ENCODE data around the gene PEAK1.

PEAK1 gene

DNA sequence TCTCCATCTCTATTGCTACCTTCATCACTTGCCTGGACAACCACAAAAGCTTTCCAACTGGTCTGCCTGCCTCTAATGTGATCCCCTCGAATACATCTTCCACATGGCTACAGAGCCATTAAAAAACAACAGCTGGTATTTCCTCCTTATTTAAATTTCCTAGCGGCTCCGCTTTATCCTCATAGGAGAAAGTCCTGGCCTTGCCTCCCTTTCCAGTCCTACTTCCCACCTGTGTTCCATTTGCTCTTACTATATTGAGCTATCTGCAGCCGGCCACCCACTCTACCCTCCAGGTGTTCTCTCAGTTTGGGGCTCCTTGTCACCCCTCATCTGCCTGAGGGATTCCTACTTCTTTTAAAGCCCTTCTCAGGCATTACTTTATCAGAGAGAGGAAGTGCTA is 299.3 kb downstream of the PEAK1 start:
- DNase-seq = peak; percentile 63

DNA sequence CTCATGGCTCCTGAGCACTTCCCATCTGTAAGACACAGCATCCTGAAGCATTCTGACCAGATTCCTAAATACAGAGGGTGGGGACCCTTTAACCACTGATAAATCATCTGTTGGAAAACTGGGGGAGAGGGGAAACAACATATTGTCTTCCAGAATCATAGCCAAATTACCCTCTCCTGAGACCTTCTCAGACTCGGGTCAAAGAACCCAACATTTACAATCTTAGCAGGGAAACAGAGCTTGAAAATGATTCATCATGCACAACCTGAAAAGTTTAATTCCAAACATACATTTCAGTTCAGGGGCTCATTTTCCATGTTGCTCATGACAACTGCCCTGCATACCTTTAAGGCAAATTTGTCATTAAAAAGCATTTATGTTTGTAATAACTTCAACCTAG is 300.5 kb downstream of the PEAK1 start:
- DNase-seq = no peak

DNA sequence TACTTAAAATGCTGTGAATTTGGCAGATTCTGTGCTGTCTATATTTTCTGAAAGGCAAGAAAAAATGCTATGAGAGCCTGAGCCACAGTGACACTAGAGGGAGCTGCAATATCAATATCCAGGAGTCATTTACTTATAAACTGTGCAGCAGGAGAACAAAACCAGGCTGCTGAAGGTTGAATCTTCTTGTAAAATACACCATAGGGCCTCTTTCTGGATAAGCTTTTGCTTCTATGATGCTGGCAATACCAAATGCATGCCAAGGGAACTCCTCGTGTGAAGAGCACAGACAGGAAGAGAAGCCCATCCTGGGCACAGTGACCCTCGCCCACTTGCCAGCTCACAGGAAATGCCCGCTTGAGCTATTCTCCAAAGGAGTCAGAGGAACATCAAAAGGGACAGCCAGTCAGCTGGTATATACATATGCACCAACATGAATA is 301.0 kb downstream of the PEAK1 start:
- DNase-seq = peak; percentile 86

DNA sequence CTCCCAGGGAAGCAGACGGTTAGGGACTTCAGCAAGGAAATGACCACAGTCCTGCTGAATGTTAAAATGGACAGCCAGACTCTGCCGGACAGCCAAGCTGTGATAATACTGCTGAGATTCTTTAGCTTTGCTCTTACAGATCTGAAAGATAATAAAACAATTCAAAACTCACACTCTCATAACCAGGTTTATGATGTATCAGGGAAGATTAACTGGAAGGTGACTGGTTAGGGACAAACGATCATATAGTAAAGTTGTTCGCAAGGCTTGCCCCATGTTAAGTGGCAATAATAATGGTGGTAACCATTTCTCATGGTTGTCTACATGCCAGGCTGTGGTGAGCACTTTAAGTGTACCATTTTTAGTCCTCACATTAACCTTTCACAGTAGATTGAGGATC is 304.7 kb downstream of the PEAK1 start:
- DNase-seq = no peak

DNA sequence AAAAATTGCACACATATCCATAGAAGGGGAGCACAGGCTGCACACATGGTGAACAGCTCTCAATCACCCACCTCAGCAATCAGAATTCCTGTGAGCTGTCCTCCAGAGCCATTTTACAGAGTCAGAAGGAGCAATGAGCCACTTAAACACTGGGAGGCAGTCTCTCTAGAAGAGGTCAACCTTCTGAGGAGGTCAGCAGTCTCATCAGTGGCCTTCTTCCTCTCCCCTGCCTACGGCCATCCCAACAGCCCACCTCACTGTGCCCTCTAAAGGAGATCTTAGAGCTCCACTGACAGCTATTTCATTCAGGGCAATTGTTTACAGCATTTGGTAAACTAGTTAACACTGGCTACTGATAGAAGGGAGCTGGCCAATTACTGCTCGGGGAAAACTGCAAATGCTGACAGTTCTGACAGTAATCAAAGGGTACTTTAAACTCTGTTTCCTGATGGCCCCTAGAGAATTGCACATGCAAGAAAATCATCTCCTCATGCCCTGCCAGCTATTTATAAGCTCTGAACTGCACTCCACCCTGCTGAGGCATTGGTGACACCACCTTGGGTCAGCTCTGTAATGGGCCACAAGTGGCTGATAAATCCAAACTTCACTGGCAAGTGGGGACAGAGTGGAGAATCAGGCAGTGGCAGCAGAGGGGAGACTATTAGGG is 306.9 kb downstream of the PEAK1 start:
- no peak for DNase-seq

DNA sequence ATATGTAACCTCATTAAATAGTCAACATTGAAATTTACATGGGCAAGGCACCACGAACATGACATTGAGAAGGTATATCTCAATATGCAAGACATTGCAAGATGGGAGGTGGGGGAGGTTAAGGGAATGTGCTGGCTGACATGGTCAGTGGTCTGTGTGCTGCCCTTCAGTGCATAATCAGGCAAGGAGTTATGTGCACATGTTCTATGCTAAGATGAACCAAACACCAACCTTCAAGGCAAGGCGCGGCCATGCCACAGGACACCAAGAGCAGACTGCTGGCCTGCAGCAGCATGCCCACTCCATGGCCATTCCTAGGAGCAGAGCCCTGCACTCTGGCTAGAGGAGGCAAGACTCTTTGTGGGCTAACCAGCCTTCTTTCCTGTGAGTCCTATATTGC is 308.1 kb downstream of the PEAK1 start:
- DNase-seq = no peak

DNA sequence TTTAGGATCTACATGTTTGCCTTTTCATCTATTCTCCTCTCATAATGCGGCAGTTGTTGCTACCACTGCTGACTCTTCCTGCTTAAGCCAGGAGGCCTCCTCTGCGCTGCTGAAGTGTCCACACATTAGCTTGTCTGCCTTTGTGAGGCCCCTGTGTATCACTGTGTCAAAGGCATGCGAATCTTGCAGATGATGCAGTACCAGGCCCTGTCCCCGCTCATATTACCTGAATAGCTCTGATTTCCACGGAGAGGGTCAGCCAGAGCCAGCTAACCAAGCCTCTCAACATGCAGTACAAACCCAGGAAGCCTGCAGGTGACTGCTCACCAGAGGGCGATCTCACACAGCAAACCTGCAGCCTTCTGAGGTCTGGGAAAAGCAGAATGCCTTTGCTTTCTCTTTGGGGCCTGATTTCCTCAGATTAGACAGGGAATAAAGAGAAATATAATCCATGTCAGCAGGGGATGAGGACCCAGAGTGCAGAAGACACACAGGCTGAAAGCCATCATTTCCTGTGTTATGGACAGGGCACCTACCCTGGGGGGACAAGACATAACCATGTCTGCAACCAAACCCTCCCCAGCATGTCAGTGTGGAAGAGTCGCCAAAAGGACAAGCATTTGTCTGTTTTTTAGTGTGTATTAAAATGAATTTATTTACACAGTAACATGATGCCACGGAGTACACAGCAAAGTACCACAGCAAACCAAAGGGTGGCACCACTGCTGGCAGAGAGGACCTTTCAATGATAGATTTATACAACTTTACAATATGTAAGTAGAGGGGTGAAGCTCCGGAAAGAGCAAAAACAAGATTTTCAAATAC is 312.2 kb downstream of the PEAK1 start:
- DNase-seq = peak; percentile 87

DNA sequence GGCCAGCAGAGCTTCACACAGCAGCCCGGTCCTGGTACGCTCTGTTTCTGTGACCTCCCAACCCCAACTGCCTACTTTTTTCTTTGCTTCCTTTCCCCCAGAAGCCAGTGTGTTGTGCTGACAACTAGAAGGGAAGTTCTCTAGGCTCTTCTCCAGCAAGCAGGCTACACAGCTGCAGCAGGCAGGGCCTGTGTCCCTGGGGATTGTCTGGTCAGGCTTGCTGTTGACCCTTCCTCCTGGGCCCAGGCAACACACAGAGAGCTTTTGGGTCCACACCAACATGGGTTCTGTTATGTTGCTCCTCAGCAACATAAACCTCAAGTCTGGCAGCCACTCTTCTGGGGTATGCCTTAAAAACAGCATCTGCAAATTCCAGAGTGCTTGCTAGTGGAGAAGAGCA is 312.8 kb downstream of the PEAK1 start:
- no peak for DNase-seq

DNA sequence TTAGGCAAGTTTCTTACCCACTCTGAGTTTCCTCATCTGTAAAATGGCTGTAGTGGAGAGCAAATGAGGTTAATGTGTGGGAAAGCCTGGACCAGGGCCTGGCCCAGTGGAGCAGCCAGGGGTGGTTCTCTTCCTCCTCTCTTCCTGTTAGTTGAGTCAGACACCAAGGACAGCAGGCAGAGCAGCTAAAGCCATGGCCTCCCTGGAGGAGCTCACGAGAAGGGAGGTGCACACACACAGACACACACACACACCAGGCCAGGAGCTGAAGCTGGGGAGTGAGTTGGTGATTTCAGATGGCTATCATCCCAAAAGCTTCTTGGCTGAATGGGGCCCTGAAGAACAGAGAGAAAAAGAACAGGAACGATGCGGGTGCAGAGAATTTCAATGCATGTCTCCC is 315.7 kb downstream of the PEAK1 start:
- DNase-seq = no peak

DNA sequence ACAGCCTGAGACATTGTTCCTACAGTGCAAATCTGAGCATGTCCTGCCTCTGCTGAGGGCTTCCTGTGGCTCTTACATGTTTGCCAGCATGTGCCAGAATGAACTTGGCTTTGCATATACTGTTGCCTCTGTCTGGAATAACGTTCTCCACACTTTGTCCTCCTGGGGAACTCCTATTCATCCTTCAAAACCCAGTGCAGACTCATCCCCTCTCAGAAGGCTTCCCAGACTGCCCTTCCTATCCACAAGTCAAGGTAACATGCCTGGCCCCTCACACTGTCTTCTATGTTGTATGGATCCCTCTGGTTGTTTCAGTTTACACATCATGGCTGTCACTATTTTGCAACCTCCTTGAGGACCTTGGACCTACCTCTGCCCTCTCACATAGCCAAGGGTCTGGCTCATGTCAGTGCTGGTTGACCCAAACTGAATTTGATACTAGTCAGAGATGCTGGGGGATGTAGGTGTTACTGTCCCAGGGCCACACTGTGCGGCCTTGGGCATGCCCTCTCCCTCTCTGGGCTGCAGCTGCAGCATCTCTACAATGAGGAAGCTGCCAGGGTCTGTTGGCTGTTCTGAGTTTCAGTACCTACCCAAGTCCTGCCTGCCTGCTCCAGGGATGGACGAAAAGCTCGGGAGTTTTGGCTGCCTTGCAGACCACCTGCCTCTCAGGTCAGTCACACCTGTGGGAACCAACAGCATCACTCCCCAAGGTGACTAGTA is 320.0 kb downstream of the PEAK1 start:
- DNase-seq = no peak

DNA sequence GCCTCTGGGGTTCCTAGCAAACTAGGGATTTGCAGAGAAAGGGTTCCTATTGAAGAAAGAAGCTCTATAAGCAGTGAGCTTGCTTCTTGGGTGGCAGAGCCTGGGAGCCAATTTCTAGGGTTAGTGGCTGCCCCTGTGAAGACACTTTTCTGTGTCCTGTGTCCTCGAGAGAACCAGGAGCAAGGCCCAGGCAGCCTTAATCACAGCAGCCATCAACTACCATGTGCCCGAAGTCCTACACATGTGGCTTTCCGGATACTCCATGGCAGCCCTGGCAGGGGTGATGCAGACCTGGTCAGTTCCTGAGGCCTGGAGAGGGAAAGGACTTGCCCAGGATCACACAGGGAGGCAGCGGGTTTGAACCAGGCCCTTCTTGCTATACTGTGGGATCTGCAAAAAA is 321.3 kb downstream of the PEAK1 start:
- no peak for DNase-seq

DNA sequence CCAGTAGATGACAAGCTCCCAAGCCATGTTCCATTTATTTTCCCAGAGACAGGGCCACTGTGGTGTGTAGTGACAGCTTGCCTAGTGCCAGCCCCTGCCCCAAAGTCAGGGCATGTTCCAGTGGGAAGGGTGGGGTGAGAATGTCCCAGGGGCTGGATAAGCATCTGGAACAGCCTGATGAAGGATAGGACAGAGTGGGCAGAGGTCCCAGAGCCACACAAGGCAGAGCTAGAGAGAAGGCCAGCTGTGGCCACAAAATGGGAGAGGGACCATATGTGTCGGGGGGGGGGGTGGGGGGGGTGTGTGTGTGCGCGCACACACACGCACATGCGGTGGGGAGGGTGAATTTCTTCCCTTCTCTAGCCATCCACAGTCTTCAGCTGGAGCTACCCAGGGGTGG is 322.0 kb downstream of the PEAK1 start:
- peak; percentile 79 for DNase-seq

DNA sequence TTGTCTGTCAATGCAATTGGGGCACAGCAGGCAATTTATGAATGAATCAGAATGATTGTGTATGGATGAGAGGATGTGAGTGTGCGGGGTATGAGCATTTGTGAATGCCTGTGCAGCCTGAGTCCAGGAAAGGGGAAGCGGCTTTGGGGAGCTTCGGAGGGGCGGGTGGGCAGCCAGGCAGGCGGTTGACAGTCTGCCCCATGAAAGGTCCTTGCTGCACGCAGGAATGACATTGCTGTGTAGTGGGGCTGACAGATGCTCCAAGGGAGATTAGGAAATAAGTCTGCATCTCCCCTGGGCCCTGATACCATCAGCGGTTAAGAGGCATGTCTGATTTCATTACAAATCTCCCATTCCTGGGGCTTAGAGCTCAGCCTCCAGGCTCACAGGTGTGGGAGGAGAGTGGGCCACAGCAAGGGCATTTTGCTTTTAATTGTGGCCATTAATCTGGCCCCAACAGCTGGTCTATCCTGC is 322.6 kb downstream of the PEAK1 start:
- DNase-seq = peak; percentile 100

DNA sequence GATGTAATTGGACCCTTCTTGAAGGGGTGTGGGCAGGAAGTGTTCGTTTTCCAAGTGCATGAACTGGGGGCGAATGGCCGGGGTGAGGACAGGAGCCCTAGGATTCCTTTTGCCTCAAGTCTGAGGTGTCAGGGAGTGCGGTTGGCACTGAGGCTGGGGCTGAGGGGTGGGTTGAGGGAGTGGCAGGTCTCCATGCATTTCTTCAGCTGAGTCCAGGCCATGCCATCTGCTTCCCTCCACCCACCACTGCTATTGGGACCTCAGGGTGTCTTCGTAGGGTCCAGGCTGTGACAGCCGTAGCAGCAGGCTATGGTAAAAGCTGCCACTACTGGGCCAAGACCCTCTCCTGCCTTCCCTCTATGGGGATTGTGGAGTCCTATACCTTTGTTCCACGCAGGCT is 323.4 kb downstream of the PEAK1 start:
- peak; percentile 55 for DNase-seq

DNA sequence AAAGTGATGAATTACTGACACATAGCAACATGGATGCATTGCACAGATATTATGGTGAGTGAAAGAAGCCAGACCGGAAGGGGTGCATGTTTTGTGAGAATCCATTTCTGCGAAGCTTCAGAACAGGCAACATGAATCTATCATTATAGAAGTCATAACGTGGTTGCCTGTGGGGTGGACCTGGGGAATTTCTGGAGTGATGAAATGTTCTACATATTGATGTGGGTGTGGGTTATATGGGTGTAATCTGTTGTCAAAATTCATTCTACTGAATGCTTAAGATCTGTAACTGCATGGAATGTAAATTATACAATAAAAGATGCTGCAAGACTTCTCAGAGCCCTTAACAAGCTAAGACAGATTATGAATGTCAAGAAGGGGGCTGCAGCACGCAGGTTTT is 323.8 kb downstream of the PEAK1 start:
- no peak for DNase-seq

DNA sequence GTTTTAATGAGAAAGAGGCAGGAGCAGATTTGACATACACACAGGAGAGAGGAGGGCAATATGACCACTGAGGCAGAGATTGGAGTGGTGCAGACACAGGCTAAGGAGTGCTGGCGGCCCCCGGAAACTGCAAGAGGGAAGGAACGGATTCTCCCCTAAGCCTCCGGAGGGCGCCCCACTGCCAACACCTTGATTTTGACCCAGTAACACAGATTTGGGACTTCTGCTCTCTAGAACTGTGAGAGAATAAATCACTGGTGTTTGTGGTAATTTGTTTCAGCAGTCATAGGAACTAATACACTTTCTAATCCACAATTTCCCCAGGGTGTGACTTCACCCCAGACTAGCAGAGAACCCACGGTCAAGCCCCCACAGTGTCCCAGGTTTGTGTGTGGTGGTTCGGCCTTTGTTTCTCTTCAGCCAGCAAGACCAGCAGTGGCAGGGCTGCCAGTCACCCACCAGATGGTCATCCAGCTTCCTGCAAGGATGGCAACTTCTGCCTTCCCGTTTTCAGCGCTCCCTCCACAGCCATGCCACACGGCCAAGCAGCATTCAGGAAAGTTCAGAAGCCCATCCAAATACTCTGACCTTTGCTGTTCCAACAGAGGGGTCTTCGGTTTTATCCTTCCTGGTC is 325.4 kb downstream of the PEAK1 start:
- peak; percentile 57 for DNase-seq

DNA sequence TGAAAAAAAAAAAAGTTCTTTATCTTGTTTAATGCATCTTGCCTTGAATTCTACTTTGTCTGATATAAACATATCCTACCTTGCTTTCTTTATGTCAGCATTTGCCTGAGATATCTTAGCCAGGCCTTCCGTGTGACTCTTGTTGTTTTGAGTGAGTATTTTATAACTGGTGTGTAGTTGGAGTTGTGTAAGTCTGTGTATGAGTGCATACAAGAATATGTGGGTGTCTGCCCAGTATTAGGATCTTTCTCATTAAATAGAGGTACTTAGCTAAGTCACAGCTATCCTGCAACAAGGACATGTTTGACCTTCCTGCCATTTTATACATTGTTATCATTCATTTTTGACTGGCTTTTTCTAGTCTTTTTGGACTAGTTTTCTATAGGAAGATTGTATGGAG is 326.5 kb downstream of the PEAK1 start:
- no peak for DNase-seq

DNA sequence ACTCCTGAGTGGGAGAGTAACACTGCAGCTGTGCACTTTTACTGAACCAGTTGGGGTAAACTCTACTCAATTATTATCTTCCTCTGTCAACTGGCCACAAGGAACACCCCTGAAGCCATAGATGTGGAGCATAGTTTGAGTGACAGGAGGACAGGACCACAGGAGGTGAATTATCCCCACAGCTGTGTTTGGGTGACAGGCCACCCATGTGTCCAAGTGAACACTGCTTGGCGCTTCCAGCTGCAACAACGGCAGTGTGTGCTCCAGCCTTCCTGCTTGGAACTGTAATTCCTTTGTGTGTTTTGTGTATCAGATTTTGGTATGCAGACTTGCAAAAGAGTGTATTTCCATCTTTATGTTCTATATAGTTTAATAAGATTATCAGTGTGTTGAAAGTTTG is 328.8 kb downstream of the PEAK1 start:
- DNase-seq = no peak

DNA sequence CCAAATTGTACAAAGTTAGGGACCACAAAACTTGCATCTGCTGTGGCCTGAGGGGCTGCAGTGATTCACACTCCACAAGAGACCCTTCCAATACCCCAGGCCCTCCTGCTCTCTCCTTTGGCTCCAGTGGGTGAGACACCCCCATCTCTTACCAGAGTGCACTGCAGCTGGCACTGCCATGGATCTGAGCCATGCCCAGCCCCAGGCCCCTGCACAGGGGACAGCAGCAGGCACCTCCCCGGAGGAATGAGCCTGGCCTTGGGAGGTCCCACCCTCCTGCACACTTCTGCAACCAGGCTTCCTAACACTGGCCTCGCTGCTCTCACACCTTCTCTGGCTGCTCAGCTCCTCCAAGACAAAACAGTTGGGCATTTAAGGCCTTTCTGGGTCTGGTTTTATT is 332.7 kb downstream of the PEAK1 start:
- DNase-seq = no peak

DNA sequence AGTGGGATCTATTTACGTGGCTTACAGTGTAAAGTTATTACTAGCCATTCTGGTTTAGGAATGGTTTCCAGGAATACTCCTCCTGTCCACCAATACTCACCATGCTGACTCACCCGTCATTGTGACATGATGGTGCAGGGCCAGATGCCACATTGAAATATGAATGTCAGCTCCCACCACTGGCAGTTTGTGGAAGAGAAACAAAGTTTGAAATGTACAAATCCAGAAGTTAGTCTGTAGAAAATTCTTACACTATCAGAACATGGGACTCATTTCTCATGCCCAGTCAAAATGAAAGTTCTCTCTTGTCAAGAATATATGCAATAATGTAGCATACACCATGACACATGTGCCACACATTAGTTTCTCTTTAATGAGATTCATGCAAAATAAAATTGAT is 334.6 kb downstream of the PEAK1 start:
- no peak for DNase-seq

DNA sequence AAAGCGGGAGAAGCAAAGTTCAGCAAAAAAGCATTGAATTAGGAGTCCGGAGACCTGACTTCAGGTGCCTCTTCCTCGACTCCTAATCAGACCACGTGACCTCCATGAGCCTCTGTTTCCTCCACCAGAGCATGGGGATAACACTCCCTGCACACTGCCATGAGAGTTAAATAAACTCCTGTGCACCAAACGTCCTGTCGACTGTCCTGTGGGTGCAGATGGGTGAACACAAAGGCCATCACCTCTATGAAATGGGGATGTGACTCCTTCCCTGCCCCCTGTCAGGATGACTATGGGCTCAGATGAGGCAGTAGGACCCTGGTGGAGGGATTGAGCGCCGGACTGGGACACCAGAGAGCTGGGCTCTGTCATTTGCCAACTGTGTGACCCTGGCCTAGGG is 335.5 kb downstream of the PEAK1 start:
- no peak for DNase-seq

DNA sequence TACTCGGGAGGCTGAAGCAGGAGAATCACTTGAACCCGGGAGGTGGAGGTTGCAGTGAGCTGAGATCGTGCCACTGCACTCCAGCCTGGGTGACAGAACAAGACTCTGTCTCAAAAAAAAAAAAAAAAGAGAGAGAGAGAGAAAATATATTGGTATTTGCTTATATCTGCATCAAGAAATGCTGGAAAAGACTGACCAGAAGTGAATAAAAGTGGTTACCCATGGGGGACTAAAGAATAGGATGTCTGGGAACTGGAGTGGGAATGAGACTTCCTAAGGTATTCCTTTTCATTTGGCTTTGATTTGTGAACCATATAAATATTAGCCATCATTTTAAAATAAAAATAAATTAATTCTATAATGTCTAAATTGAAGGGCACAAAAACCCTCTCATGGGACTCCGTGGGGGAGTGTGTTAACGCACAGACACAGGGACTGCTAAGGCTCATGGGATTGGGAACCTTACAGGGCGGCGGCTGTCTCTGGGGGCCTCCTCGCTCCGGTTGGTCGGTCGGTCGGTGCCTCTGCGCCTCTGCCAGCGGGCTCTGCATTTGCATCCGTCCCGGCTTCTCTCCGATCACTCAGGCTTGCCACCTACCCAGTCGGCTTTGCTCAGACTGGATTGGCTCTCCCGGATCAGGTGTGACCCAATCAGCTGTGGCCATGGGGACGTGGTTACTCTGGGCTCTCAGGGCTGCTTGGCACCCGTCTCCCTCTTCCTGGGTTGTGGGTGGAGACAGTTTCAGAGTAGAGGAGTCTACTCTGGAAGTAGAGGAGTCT is 336.3 kb downstream of the PEAK1 start:
- DNase-seq = peak; percentile 88

DNA sequence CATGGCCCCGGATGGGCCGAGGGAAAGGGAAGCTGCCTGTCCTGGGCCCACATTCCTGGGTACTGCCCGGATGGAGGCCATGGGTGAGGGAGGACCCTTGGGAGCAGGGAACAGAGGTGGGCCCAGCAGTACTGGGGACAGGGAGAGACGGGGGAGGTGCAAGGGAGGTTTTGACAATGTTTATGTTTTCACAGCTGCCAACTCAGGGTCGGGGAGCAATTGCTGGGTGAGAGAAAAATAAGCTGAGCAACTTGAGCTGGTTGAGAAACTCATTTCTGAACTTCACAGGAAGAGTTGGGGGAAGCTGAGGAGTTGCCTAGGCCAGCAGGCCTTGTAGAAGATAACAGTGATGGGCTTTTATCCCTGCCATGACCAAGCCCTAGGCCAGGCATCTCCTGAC is 337.9 kb downstream of the PEAK1 start:
- DNase-seq = no peak

All from NCI-H82 (cell line).